ENCODE measurements around the gene OSBPL3.

GRCh38 chr7:24762771-24763170 lies 217.2 kb downstream of the OSBPL3 start:
- TF ChIP-seq POLR2A (IDR thresholded peaks at IDR 0.05) = no peak
- TF ChIP-seq CTCF (IDR thresholded peaks at IDR 0.05) = no peak
